Tongue (tissue), 2 donors: ENCODE measurements around the gene DPYSL5. TPM values are rescaled to one million over a fixed set of nuclear protein-coding genes. Genes with fewer than 3 reads are reported as not detected.
A peak's percentile ranks its signal among the peaks of the same experiment; 100 is the strongest.

Experiments
- DNase-seq: peaks from one replicate; pipeline ENCODE4 v3.0.0-alpha.2; 2015
- total RNA-seq: library from RNA; depleted of rRNA; stranded (reverse); fragments of >200 nt; gene quantifications from one replicate; pipeline ENCODE4 v1.2.3, GENCODE V29; 2014

Gene DPYSL5
- total RNA-seq, 1 donor from 2014 or later: 3.3 TPM

- DNase-seq: no peak
Observed at GRCh38 chr2:26969077-26969844, 121.3 kb downstream of the DPYSL5 start.

DNA sequence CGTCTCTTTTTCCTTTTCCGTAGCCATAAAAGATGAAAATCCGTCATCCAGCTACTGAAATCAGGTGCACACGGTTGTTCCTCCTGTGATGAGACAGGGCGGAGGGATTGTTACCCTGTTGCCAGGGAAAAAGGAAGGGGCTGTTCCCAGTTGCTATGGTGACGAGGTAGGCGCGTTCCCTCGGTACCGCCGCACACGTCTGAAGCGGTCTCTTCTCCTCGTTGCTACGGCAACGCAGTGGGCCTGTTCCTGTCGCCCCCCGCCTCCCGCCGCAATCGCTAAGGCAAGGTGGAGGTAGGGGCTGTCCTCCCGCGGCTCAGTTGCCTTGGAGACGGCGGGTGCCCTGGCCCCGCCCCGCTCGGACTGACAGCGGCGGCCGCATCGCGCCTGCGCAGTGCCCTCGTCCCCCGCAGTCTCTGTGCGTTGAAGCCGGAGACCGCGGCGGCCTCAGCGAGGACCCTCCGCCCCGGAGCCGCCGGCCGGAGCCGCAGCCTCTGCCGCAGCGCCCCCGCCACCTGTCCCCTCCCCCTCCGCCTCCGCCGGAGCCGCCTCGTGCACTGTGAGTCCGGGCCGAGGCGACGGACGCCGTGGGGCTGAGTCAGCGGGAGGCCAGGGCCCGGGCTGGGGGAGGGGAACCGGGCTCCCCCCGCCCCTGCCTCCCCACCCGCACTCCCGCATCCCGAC is 122.5 kb downstream of the DPYSL5 start, which contains the start of gene MAPRE3:
TSS of gene MAPRE3 (plus strand) at position 394 of the 684 bp plus-strand sequence. CDS start 51,582 bp downstream, outside the sequence.
- peak; percentile 82 for DNase-seq

GRCh38 chr2:26970928-26971627 is 123.1 kb downstream of the DPYSL5 start:
- peak; percentile 30 for DNase-seq

DNA sequence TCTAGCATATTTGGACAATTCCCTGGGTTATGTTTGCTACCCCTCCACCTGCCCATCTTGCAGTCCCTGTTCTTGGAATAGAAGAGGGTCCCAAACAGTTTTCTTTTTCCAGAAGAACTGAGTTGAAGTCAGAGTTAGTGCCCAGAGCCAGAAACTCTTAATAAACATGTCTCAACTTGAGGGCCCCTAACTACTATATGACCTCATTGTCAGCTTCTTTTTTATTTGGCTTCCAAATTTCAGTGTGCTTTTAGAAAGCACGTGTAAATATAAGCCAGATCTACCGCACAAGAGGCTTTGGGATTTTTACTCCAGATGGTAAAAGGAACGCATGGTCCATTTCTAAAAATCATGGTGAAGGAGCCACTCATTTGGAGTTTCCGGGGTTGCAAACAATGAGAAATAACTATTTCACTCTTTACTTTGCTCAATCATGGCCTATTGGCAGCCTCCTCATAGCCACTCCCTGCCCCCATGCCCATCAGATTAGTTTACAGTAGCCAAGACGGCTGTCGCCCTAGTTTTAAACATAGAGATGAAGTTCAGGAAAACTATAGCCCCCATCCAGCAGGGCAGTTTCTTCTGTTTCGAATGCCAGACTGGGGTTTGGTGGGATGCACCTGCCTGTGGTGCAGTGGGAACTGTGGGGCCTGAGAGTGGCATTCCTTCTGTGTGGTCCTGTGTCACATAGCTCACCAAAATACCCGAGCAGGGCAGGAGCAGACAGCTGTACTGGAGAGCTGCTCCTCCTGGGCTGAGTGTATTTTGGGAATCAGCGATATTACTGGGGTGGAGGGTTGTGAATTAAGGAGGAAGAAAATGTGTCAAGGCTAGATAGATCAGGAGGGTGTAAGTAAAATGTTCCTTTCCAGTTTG is 124.2 kb downstream of the DPYSL5 start:
- peak; percentile 64 for DNase-seq

GRCh38 chr2:26974352-26974751 is 126.4 kb downstream of the DPYSL5 start:
- no peak for DNase-seq

DNA sequence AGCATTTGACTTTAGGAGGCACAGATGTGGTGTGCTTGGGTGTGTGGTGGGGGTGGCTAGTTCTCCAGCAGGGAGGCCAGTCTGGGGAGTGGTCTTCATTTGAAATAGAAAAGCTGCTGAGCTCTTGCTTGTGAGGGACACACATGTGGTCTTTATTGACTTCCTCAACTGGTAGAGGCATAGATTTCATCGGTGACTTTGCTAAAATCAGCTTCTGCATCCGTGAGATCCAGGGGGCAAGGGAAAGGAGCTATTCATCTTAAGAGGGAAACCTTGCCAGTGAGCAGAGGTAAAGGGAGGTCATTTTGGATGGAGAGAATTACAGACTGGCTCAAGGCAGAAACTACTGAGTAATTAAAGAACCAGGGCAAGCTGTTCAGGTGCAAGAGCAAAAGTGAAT is 127.2 kb downstream of the DPYSL5 start:
- no peak for DNase-seq

- peak; percentile 3 for DNase-seq
Observed at GRCh38 chr2:26975656-26976055, 127.7 kb downstream of the DPYSL5 start.

DNA sequence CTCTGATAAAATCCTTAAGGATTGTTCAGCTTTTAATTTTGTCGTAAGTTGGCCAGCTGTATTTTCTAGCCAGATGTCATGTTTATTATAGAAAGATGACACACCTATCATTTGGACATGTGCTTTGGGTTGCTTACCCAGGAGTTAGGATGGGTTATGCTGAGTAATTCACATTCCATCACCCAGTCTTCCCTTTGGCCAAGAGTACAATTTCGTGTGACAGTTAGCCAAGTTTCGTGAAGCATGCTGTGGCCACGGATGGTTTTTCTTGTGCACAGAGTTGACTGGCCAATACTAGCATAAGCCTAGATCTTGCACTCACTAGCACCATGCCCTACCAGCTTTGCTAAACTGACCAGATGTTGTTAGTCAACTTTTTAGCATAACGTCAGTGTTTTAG is 128.3 kb downstream of the DPYSL5 start:
- DNase-seq: no peak

DNA sequence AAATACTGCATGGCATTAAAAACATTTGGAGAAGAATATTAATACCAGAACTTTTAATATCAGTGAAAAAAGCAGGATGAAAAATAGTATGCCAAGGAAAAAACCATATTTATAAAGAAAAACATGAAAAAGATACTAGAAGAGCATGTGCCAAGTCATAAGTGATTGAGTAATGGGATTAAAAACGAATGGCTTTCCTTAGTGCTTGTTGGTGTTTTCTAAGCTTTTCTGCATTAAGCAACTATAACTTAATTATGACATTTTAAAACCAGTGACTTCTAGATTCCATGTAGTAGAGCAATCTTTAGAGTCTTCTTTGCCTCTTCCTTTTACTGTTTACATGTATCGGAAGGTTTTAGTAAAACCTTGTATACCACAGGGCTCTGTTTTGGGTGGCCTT is 129.1 kb downstream of the DPYSL5 start:
- no peak for DNase-seq

DNA sequence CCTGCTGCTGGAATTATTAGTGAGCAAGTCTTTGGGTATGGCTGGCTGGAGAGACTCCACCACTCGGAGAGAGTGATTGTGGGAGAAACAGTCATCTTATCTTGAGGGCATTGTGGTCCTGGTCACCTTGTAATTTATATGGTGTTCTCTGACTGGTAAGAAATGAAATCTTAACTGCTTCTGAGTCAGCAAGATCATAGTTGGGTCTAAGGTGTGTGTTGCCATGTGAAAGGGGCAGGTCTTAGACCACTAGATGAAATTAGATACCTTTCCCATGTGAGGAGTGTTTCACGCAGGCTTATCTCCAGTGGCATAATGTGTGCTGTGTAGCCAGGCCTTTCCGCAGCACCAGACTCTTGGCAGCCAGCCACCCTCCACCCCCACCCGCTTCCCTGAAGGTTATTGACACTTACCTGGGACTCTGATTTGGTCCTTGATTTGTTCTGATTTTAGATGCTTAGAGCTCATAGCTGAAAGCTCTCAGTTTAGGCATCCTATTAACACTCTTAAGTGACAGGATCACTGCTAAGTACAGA is 130.2 kb downstream of the DPYSL5 start:
- peak; percentile 3 for DNase-seq

- DNase-seq: peak; percentile 21
Observed at GRCh38 chr2:26979741-26980140, 131.8 kb downstream of the DPYSL5 start.

DNA sequence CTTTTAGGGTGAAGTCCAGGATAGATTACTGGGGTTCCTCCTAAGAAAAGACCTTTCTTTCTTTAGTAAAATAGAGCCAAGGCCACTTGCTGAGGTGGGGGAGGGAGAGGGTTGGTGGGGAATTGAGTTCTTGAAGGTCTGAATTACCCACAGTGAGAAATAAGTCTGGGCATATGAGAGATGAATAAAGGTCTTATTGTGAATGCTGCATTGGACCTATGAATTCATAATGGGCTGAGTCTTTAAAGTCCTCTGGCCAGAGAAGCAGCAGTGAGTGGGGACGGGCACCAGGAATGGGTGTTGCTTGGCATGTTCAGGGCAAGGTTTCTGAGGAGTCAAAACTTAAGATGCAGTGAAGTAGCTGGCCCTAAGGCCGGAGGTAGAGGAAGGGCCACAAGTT is 133.0 kb downstream of the DPYSL5 start:
- DNase-seq: peak; percentile 8

DNA sequence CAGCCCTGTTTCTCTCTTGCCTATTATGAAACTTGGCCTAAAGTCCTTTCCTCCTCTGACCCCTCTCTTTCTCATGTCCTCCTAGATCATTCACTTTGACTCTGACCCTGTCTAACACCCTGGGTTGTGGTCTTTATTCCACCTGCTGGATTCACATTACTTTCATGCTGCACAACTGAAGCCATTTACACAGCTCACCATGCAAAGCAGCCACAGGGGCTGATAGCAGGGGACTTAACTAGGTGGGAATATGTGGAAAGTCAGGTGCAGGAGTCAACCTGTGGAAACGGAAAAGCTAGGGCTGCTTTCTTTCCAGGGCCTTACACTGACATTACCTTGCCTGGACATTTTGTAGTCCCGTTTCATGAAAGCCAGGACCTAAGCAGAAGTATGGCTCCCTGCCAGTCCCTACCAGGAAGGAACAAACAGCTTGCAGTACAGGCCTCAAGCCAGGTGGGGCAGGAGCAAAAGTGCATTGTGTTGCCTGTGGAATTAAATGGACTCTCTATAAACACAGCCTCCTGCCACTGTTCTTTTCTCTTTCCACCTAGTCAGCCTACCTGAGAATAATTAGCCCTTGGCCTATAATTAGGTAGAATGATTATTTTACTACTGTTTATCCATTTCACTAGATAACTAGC is 134.3 kb downstream of the DPYSL5 start:
- DNase-seq: peak; percentile 61

DNA sequence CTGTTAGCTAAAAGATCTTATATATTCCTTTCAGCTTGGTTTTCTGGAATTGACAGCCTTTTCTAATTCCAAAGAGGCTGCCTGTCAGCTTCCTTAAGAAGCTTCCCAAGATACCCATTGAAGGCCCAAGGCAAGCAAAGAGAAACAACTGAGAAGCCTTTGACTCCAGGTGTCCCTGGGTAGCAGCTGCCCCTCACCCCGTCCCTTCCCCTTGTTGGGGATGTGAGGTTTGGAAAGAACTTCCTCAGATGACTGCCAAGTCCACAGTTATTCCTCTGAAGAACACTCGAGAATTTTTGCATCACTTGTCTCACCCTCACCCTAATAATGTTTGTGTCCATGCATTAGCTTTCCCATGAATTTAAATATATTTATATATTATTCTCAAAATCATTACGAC is 135.8 kb downstream of the DPYSL5 start:
- no peak for DNase-seq

- DNase-seq: no peak
Observed at GRCh38 chr2:26985807-26986206, 137.9 kb downstream of the DPYSL5 start.

DNA sequence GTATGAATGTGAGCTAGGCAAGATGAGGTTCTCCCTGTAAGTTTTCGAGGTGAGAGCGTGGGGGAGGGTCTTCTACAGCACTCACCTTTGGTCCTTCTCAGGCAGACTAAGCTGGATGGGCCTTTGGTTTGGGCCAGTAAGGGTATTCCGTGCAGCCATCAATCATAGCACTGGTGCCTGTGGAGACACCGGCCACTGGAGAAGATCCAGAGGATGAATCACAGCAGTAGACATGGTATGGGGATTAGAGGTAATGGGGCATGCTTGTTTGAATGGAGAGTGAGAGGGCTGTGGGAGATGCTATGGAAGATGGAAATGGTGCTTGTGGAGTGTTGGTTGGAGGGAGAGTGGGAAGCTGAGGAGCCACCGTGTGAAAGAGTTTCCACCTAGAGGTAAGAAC is 138.6 kb downstream of the DPYSL5 start:
- DNase-seq: no peak

DNA sequence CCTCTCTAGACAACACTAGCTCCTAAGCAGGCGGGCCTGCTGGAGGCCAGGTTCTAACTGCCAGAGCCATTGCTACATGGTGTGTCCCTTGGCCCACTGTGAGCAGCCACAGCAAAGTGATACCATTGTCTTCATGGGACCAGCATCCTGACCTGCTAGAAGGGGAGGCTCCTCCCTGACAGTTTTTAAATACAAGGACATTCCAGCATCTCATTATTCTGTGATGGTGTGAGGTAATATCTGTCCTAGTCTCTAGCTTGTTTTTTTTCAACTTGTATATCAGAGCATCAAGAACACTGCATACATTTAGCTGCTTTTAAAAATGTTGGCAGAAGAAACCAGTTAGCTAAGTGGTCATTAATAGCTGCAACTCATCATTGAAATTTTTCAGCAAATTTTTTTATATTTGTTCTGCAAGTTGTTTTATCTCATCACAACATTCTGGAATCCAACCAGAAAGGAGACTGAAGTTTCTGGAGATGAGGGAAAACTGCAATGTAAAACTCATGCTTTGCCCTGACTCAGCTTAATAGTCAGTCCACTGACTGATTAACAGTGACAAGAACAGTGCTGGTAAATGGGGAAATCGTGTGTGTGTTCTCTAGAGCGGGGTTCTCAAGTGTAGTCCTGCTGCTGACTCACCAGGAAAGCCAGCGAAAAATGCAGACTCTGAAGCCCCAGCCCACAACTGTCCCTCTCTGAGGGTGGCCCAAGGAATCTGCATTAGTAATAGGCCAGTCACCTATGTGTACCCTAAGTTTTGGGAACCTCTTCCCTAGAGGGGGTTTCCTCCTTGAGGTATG is 140.3 kb downstream of the DPYSL5 start:
- DNase-seq: no peak

DNA sequence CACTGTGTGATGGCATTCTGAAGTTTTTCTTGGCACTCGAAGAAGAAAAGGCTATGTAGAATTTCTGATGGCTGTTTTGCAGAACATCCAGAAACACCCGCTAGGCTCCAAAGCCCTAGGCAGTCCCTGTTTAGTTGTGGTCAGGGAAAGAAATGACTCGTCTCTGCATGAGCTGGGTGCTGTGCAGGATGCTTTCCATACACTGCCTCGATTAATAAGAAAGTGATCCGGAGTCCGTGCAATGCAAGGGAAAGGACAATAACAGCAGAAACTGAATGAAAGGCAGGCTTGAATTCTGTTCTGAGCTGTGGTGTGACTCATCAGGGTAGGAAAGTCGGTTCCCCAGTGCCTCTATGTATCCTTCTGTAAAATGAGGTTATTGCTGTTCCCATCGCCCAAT is 141.2 kb downstream of the DPYSL5 start:
- no peak for DNase-seq

GRCh38 chr2:26991717-26992116 is 143.8 kb downstream of the DPYSL5 start:
- no peak for DNase-seq

GRCh38 chr2:26993768-26994167 is 145.8 kb downstream of the DPYSL5 start:
- no peak for DNase-seq
